ENCODE measurements around the gene GUCD1. TPM values are rescaled to one million over a fixed set of nuclear protein-coding genes. Genes with fewer than 3 reads are reported as not detected.
A peak's percentile ranks its signal among the peaks of the same experiment; 100 is the strongest.

GUCD1 gene
- total and polyA plus RNA-seq, 2 of the 13 experiments (the other 11 are each of a cell fraction or from before 2014, with no cell fraction given) = 128 to 245 TPM

DNA sequence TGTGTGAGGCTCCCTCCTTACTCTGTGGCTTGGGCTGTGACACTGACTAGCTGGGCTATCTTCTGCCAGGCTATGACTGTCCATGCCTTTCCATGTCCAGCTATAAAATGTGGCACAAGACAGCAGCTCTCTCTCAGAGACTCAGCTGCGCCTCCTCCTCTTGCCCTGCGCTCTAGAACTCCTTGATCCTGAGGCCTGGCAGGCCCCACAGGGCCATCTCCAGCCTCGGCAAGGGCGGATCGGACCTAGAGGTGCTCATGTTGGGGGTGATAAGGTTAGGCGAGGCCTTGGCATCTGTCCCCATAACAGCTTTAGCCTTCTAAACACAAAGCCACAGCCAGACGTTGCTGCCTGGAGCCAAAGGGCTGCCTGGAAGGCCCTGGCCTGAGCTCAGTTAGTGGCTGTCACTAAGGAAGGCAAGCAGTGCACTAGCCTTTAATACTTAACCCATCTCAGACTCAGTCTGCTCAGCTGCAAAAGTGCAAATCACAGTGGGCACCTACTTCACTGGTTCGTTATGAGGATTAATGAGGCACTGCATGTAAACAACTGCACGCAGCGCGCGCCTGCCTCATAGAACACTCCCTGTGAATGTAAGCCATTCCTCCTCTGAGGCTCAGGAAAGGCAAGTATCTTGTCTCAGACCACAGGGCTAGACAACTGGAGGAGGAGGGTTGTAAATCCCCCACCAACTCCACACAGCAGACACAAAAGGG, 1.2 kb downstream of the GUCD1 start (continued):
- TF ChIP-seq, protein P1, sequence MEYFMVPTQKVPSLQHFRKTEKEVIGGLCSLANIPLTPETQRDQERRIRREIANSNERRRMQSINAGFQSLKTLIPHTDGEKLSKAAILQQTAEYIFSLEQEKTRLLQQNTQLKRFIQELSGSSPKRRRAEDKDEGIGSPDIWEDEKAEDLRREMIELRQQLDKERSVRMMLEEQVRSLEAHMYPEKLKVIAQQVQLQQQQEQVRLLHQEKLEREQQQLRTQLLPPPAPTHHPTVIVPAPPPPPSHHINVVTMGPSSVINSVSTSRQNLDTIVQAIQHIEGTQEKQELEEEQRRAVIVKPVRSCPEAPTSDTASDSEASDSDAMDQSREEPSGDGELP (IDR thresholded peaks at IDR 0.05; ENCODE audit: borderline replicate concordance, low read depth) = no peak
- no peak for TF ChIP-seq ZNF552 (CRISPR knock-in tag; IDR thresholded peaks at IDR 0.05; ENCODE audit: borderline replicate concordance)
- TF ChIP-seq KDM2A (CRISPR knock-in tag; IDR thresholded peaks at IDR 0.05; ENCODE audit: borderline replicate concordance, low read depth) = no peak
- no peak for TF ChIP-seq ZNF432 (CRISPR knock-in tag; IDR thresholded peaks at IDR 0.05; ENCODE audit: borderline replicate concordance)
- TF ChIP-seq SNAPC2 (CRISPR knock-in tag; IDR thresholded peaks at IDR 0.05) = no peak
- TF ChIP-seq NR2F6 (IDR thresholded peaks at IDR 0.05) = no peak
- TF ChIP-seq NR2F6 (CRISPR knock-in tag; IDR thresholded peaks at IDR 0.05) = no peak
- TF ChIP-seq ZNF101 (CRISPR knock-in tag; IDR thresholded peaks at IDR 0.05; ENCODE audit: borderline replicate concordance, low read depth) = no peak
- no peak for TF ChIP-seq ZNF776 (CRISPR knock-in tag; IDR thresholded peaks at IDR 0.05)
- peak; percentile 77; the same call in 1 of the 2 replicates for TF ChIP-seq ZNF263 (CRISPR knock-in tag; IDR thresholded peaks at IDR 0.05)
- no peak for TF ChIP-seq KDM3A (CRISPR knock-in tag; IDR thresholded peaks at IDR 0.05; ENCODE audit: low read depth)
- no peak for TF ChIP-seq NFRKB (IDR thresholded peaks at IDR 0.05)
- no peak for TF ChIP-seq GPBP1L1 (CRISPR knock-in tag; IDR thresholded peaks at IDR 0.05)
- no peak for TF ChIP-seq ARID4A (CRISPR knock-in tag; IDR thresholded peaks at IDR 0.05; ENCODE audit: borderline replicate concordance)
- TF ChIP-seq UBTF (CRISPR knock-in tag; IDR thresholded peaks at IDR 0.05) = no peak; the same call in 1 of the 2 replicates
- no peak for TF ChIP-seq TAF15 (IDR thresholded peaks at IDR 0.05; ENCODE audit: low read depth, low read length, poor library complexity, severe bottlenecking)
- TF ChIP-seq KMT2A (CRISPR knock-in tag; IDR thresholded peaks at IDR 0.05) = peak; percentile 34; the same call in 1 of the 2 replicates
